Panc1 (cell line): Measurements from ENCODE around the gene NSD2. TPM values are rescaled to one million over a fixed set of nuclear protein-coding genes. Genes with fewer than 3 reads are reported as not detected.
A peak's percentile ranks its signal among the peaks of the same experiment; 100 is the strongest.

Source experiments
- ATAC-seq: fragments of 200-7000 bp; cut with Tn5 transposase; 2 replicates; pipeline ENCODE4 v1.9.1; 2020; ENCODE audit warnings: mild to moderate bottlenecking, moderate library complexity
- BruUV-seq: library from RNA; stranded (reverse); fragments of 400-500 nt; replicated peaks from 2 replicates; lab custom pipeline; 2021; lab: Mats Ljungman, UMichigan
- CTCF ChIA-PET: fragments of 300-600 bp; sonication (Branson Sonifier 250); formaldehyde crosslinking; loops from one replicate; lab custom pipeline; 2022; ENCODE audit warnings: antibody characterized with exemption; lab: Charles Lee
- POLR2A ChIA-PET: fragments of 300-600 bp; sonication (Branson Sonifier 250); formaldehyde crosslinking; loops from one replicate; lab custom pipeline; 2022; ENCODE audit warnings: antibody characterized with exemption; lab: Charles Lee
- DNase-seq: peaks from one replicate; pipeline ENCODE4 v3.0.0-alpha.2; 2010; ENCODE audit warnings: low read depth, low spot score
- H3K27ac ChIP-seq: 2 replicates; pipeline ENCODE4 v1.5.1; 2011; ENCODE audit warnings: mild to moderate bottlenecking, low read length, inconsistent platforms
- H3K27me3 ChIP-seq: fragments of 200-500 bp; sonication (Bioruptor generic); 2 replicates; pipeline ENCODE4 v1.6.0; 2014; ENCODE audit warnings: low read length, inconsistent platforms; ENCODE audit not compliant: control insufficient read depth, insufficient read depth
- H3K36me3 ChIP-seq: fragments of 200-500 bp; sonication (Bioruptor generic); 2 replicates; pipeline ENCODE4 v1.5.1; 2014; ENCODE audit warnings: inconsistent platforms, mild to moderate bottlenecking, low read length, moderate library complexity; ENCODE audit not compliant: control insufficient read depth, insufficient read depth
- H3K4me1 ChIP-seq: 2 replicates; pipeline ENCODE4 v1.5.1; 2011; ENCODE audit warnings: inconsistent platforms, mild to moderate bottlenecking, low read length, moderate library complexity; ENCODE audit not compliant: control insufficient read depth, insufficient read depth
- H3K4me3 ChIP-seq, 2 experiments: 2 replicates each; pipeline ENCODE4 v1.5.1; 2011 to 2012; ENCODE audit warnings: low read depth in 2 of 2, low read length in 2 of 2, mild to moderate bottlenecking in 2 of 2, inconsistent platforms in 1 of 2, moderate library complexity in 1 of 2
- H3K9me3 ChIP-seq: fragments of 200-500 bp; sonication (Bioruptor generic); 2 replicates; pipeline ENCODE4 v1.5.1; 2014; ENCODE audit warnings: low read depth, mild to moderate bottlenecking, inconsistent platforms, low read length, moderate library complexity; ENCODE audit not compliant: control insufficient read depth, insufficient read depth
- POLR2AphosphoS5 ChIP-seq: IDR thresholded peaks from 2 replicates; pipeline ENCODE4 v1.6.1; 2012; ENCODE audit warnings: mild to moderate bottlenecking, low read depth, low read length, moderate library complexity
- SIN3A ChIP-seq: IDR thresholded peaks from 2 replicates; pipeline ENCODE4 v1.6.1; 2012; ENCODE audit warnings: low read depth, mild to moderate bottlenecking, low read length, moderate library complexity, borderline replicate concordance; ENCODE audit not compliant: insufficient read depth
- TCF7L2 ChIP-seq: IDR thresholded peaks from 2 replicates; pipeline ENCODE4 v1.6.1; 2011; ENCODE audit warnings: mild to moderate bottlenecking, low read depth, low read length, inconsistent platforms
- in situ Hi-C: cut with HindIII; loops from 2 replicates; pipeline ENCODE4 v1.10.0; 2016; ENCODE audit warnings: low sequenced_read_pairs, low pct_unique_long_range_greater_than_20kb
- intact Hi-C: fragments of 100-400 bp; cut with micrococcal nuclease; formaldehyde crosslinking; loops from one replicate; pipeline ENCODE4 v1.10.0; 2022; ENCODE audit not compliant: unreplicated experiment
- total RNA-seq: library from RNA; stranded (reverse); gene quantifications from one replicate; pipeline ENCODE4 v1.2.1, GENCODE V29; 2021; ENCODE audit not compliant: unreplicated experiment
- TF ChIP-seq, protein P1 (sequence below), 2 experiments: IDR thresholded peaks; 2 replicates each; pipeline ENCODE4 v1.6.1; 2011 to 2012; ENCODE audit warnings: low read depth in 2 of 2, control low read depth in 1 of 2, low read length in 1 of 2, mild to moderate bottlenecking in 1 of 2, moderate library complexity in 1 of 2; ENCODE audit not compliant: insufficient read depth in 1 of 2
- TF ChIP-seq, protein P2 (sequence below): fragments of 450-650 bp; IDR thresholded peaks from 2 replicates; pipeline ENCODE4 v1.5.1; 2017; ENCODE audit warnings: mild to moderate bottlenecking

Gene NSD2
- total RNA-seq, 1 experiment from 2014 or later: 116 TPM

DNA sequence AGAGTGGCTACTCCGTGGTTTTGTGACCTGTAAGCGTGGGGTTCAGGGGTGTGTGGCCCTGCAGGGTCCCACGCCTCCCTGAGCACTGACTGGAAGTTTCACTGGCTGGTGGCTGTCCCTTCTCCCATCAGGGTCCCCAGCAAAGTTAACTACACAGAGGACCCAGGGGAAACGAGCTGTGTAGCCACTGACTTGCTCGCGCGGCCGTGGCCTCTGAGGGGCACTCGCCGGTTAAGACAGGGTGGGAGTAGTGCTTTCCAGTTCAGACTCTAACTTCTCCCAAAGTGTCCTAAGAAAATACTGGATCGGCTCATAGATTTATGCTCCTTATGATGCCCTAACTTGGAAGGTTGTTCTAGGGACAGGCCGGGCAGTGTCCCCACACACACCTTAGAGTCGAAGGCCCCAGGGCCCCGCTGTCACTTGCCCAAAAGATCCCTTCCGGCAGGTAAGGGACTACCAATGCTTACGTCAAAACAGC lies 109.4 kb downstream of the NSD2 start:
- no peak overlapping the region for H3K27ac ChIP-seq
- in situ Hi-C loops (no loop called here), intact Hi-C loops (no loop called here)
- no peak for DNase-seq
- H3K27me3 ChIP-seq: no peaks in the 10 kb centered on the region
- H3K4me3 ChIP-seq: no peak overlapping the region
- no peak for ATAC-seq
- H3K36me3 ChIP-seq: no peaks in the 10 kb centered on the region; the same call in 1 of the 2 replicates
- H3K9me3 ChIP-seq: no peaks in the 10 kb centered on the region
- ChIA-PET CTCF (no interaction called here), POLR2A (no interaction called here)
- TF ChIP-seq, protein P1, sequence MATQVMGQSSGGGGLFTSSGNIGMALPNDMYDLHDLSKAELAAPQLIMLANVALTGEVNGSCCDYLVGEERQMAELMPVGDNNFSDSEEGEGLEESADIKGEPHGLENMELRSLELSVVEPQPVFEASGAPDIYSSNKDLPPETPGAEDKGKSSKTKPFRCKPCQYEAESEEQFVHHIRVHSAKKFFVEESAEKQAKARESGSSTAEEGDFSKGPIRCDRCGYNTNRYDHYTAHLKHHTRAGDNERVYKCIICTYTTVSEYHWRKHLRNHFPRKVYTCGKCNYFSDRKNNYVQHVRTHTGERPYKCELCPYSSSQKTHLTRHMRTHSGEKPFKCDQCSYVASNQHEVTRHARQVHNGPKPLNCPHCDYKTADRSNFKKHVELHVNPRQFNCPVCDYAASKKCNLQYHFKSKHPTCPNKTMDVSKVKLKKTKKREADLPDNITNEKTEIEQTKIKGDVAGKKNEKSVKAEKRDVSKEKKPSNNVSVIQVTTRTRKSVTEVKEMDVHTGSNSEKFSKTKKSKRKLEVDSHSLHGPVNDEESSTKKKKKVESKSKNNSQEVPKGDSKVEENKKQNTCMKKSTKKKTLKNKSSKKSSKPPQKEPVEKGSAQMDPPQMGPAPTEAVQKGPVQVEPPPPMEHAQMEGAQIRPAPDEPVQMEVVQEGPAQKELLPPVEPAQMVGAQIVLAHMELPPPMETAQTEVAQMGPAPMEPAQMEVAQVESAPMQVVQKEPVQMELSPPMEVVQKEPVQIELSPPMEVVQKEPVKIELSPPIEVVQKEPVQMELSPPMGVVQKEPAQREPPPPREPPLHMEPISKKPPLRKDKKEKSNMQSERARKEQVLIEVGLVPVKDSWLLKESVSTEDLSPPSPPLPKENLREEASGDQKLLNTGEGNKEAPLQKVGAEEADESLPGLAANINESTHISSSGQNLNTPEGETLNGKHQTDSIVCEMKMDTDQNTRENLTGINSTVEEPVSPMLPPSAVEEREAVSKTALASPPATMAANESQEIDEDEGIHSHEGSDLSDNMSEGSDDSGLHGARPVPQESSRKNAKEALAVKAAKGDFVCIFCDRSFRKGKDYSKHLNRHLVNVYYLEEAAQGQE (IDR thresholded peaks at IDR 0.05; ENCODE audit: insufficient read depth in 1 of 2, low read depth in 2 of 2, low read length in 1 of 2): no peak
- TF ChIP-seq TCF7L2 (no peak), POLR2AphosphoS5 (no peak), SIN3A (no peak)
- TF ChIP-seq, protein P2, sequence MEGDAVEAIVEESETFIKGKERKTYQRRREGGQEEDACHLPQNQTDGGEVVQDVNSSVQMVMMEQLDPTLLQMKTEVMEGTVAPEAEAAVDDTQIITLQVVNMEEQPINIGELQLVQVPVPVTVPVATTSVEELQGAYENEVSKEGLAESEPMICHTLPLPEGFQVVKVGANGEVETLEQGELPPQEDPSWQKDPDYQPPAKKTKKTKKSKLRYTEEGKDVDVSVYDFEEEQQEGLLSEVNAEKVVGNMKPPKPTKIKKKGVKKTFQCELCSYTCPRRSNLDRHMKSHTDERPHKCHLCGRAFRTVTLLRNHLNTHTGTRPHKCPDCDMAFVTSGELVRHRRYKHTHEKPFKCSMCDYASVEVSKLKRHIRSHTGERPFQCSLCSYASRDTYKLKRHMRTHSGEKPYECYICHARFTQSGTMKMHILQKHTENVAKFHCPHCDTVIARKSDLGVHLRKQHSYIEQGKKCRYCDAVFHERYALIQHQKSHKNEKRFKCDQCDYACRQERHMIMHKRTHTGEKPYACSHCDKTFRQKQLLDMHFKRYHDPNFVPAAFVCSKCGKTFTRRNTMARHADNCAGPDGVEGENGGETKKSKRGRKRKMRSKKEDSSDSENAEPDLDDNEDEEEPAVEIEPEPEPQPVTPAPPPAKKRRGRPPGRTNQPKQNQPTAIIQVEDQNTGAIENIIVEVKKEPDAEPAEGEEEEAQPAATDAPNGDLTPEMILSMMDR: no peak
- H3K4me1 ChIP-seq: no peaks in the 10 kb centered on the region
- BruUV-seq: no TSS peak

DNA sequence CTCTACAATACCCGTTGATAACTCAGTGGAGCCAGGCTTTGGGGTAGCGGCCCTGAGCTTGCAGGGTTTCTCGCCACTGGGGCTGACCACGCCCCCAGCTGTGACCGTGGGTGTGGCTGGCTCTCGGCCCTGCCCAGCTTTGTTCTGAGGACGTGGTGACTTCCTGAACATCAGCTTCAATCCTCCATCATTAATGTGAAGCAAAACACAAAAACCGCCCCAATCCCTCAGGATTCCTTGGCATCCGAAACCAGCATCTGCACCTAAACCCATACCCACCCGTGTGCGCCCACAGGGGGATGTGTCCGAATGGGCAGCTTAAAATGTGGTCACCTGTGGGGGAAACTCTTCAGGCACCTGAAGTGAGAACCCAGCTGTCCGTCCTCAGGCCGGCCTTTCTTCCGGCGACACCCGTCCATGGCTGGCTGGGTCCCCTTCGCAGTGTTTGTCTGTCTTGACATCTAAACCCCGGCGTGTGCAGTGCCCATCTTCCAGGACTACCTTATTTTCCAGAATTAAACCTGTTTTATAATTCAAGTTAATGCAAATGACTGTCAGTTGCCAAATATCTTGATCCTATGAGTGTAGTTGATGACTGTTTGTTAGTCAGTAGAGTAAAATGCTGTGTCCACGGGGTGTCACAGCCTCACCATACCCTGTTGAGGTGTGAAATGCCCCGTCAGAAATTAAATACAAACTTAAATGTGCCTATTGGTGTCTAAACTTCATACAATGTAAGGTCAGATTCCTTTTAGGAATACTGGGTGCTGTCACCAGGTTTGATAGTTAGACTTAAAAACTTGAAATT lies 110.3 kb downstream of the NSD2 start:
- Histone ChIP-seq H3K9me3 (no peaks in the 10 kb centered on the region), H3K27ac (no peak overlapping the region), H3K4me1 (no peaks in the 10 kb centered on the region), H3K36me3 (no peaks in the 10 kb centered on the region; the same call in 1 of the 2 replicates), H3K4me3 (no peak overlapping the region), H3K27me3 (no peaks in the 10 kb centered on the region)
- ChIA-PET CTCF (no interaction called here), POLR2A (no interaction called here)
- BruUV-seq: TSS peak; percentile 73
- DNase-seq (no peak), ATAC-seq (peak; percentile 49; the same call in 1 of the 2 replicates)
- intact Hi-C loops (no loop called here), in situ Hi-C loops (no loop called here)
- TF ChIP-seq TCF7L2 (no peak), POLR2AphosphoS5 (no peak), SIN3A (no peak)
- TF ChIP-seq, protein P1 (IDR thresholded peaks at IDR 0.05; ENCODE audit: insufficient read depth in 1 of 2, low read depth in 2 of 2, low read length in 1 of 2): no peak
- TF ChIP-seq, protein P2: no peak
